HG02884 (cell line): ENCODE data around the gene G6PC3.
"Not testable (repeated sequence)": the region's sequence is repeated elsewhere in the genome, so short reads cannot be mapped to it uniquely, and the experiment has no call there.

Experiments used
- ATAC-seq: cut with Tn5 transposase; IDR thresholded peaks from one replicate; pipeline ENCODE4 v1.9.1; 2021; ENCODE audit warnings: mild to moderate bottlenecking, moderate library complexity; ENCODE audit not compliant: unreplicated experiment

The G6PC3 gene

DNA sequence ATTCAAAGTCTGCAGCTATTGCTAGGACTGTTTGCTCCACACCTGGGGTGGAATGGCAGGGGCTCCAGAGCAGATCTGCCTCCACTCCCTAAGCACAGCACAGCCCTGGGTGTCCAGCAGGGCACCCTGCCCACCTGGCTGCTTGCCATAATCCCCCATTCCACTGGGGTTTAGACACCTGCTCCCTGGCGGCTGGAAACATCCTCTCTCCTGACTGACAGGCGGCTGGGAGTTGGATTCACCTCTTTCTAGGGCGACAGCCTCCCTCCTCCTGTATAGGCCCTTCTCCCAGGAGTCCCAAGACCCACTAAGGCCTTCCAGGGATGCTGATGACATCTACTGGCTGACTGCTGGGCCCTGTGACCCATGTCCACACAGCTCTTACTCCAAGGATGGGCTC is 34.9 kb downstream of the G6PC3 start:
- no peak for ATAC-seq

DNA sequence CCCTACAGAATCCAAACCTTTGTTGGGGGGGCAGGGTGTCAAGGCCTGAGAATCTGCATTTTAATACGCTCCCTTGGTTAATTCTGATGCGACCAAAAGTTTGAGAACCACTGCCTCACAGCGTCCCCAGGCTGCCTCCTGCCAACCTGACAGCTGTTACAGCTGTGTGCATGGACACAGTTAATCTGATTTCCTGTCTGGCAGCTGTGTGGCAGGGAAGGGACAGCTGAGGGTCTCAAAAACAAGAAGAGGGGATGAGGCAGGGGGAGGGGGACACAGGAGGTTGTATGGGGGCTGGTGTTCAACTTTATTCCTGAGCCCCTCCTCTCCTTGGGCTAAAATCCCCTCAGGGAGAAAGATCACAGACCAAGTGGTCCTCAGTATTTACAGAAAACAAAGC is 35.4 kb downstream of the G6PC3 start:
- ATAC-seq: no peak

- ATAC-seq: no peak
Observed at GRCh38 chr17:44106801-44107200, 36.3 kb downstream of the G6PC3 start.

DNA sequence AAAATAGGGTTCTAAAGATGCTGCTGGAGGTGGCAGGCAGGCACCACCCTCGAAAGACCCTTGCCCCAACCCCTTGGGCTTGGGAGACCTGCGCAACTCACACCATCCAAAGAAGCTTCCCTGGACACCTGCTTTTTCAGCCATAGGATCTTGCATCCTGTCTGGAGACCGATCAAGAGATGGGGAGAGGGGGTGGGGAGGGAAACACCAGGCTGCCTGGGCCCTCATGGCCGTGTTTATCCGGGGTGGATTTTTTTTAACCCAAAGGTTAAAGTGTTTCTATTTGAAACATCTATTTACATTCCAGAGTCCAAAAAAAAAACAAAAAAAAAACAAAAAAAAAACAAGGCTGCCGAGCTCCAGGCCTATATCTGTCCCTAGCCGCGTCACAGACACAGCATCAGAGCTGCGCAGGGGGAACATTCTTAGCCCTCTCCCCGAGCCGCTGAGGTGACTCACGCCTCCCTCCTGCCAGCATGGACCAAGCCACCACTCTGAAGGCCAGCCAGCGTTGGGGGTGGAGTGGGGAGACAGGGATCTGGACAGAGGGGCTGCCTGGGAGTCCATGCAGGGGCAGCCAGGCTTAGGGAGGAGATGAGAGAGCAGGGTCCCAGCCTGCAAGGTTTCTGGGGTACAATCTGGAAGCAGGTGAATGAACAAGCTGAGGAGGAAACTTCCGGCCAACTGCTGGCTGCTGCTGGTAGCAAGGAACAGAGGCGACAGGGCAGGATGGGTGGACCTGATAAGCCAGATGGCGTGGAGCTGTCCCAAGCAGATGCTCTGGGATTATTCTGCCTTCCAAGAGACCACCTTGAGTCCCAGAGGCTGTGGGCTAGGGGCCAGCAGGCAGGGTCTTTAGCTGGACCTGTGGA is 38.1 kb downstream of the G6PC3 start:
- no peak for ATAC-seq

- ATAC-seq: no peak
Observed at GRCh38 chr17:44109312-44109630, 38.7 kb downstream of the G6PC3 start.

DNA sequence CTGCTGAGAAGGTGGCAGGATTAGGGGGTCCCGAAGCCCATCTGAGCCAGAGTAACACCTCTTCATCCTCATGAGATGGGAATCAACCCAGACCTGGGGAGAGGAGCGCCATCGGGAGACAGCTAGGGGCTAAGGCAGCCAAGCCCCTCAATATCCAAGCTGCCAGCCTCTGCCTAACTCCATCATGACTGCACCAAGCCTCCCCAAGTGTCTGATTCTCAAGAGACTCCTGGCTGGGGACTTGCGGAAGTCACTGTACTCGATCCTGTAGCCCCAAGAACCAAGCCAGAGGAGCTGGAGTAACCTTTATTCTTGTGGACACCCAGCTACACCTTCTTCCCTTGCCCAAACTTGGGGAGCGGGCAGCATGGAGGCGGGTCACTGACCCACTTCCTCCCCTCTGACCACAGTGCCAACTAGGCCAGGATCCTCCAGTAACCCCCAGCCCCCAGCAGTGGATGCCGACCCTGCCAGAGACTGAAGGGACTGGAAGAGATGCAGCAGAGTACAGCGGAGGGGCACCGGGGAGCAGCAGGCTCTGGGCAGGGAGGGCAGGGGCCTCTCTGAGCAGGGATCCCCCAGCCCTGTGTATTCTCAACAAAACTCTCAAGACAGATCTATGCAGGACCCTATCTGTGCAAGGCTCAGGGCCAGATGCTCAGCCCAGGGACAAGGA is 39.6 kb downstream of the G6PC3 start:
- no peak for ATAC-seq

DNA sequence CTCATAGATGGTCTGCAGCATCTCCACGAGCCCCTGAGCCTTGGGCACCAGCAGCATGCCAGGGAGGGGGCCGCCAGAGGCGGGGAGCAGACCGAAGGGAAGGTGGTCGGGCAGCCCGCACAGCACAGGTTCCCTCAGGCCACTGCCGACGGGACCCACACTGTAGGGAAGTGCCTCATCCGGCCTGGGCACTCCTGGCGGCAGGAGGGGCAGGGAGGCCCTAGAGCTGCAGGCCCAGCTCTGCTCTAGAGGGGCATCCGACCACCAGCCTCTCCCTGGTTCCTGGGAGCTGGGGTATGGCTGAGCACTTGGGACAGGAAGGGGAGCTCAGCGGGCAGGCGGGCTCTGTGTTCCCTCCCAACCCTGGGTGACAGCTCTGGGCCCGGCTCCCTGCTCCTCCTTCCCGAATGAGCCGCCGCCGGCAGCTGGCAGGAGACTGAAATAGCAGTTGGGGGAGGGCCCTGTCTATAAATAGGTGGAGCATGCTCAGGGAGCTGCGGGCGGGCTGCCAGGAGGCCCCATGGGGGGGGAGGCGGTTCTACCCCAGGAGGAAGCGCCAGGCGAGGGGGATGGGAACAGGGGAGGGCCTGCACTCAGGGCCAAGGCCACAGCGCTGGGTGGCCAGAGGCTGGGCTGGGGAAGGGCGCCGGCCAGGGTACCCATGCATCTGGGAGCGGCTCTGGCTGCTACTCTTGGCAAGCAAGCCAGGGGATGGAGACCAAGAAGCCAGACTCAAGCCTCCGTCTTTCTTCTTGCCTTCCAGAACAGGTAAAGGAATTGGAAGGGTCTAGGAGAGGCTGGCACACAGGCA is 40.5 kb downstream of the G6PC3 start:
- ATAC-seq: no peak

GRCh38 chr17:44111777-44112176 is 41.2 kb downstream of the G6PC3 start:
- ATAC-seq: no peak

DNA sequence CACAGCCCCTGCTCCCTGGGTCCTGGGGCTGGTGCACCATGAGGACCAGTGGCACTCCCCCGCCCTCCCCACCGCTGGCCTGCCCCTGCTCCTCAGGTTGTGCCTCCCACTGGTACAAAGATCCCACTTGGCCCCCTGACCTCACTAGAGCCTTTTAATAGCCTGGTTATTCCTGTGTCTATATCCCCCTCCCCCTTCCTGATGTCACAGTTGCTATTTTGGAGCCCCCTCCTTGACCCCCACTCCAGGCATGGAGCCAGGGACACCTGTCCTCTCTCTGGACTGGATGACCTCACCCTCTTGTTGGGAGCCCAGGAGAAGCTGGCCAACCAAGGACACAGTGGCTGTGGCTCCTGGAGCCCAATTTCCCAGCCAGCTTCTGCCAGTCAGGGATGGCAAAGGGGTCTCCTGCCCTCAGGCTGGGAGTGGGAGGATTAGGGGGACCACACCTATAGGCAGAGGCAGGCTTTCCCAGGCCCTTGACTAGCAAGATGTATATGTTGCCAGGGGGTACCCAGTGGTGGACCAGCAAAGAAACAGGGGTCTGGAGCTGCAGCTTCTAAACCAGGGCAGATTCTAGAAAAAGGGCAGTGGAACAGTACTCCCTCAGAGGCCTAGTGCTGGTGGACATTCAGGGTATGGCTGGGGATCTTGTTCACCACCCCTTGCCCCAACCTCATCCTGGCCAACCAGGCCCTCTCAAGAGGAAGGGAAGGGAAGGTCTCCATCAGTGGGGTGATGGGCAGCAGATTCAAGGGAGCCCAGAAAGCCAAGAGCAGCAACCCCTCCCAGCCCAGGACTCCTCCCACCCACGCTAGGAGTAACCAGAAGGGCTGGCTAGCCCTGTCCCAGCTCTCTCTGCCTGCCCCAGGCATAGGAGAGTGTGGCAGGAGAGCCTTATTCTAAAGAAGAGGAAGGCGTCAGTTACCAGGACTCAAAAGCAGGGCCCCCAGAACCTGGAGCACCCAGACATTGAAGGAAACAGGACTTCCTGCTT is 42.0 kb downstream of the G6PC3 start:
- no peak for ATAC-seq

GRCh38 chr17:44113382-44113781 is 42.8 kb downstream of the G6PC3 start:
- ATAC-seq: no peak

DNA sequence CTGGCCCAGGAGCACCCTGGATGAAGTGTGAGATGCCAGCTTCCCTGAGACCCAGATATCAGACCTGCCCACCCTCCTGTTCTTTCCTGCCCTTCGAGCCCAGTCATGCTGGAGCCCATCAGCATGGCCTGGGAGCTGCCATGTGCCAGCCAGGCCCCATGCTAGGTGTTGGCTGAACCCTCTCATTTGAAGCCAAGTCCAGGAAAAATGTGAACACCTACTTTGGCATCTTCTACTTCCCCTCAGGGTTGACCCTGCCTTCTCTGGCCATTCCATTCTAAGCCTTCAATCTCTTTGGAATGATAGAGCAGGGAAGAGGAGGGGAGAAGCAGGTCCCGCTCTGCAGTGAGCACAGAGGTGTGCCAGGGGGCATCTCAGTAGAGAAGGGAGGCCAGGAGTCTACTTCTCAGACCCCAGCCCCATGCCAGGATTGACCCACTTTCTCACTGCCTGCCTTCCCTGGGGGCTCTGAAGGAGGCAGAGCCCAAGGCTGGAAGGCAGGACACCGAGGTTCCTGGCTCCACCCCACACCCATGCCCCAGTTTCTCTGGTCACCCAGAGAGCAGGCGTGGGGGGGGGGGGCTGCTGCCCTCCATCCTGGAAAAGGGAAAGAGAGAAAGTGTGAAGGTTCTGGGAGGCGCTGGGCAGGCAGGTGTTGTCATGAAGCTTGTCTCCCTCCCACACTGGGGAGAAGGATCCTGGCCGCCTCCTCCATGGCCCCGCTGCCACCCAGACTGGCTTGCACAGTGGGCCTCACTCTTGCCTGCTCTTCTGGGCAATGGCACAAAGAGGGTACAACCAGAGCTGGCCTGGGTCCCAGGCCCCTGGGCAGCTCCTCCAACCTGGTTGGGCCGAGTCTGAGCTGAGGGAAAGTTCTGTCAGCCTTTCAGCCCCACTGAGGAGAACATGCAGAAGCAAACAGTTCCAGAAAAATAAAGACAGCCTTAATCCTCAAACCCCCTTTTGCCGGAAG is 43.6 kb downstream of the G6PC3 start:
- no peak for ATAC-seq

- no peak for ATAC-seq
Observed at GRCh38 chr17:44115585-44116415, 45.3 kb downstream of the G6PC3 start.

DNA sequence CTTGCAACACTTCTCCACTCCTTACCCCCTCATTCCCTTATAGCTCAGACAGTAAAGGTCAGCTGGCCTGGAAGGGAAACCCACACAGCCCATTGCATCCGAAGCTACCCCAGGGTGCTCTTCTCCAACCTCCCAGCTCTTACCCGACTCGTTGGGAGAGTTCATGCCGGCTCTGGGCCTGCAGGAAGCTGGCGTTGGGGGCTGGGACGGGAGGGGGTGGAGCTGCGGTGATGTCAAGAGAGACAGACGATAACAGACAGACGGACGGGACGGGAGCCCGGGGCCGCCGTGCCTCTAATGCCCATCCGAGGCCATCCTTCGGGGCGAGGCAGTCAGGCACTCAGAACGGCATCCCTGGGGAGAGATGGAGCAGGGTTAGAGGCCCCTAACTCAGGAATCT is 46.8 kb downstream of the G6PC3 start:
- no peak for ATAC-seq

GRCh38 chr17:44118427-44119050 is 48.0 kb downstream of the G6PC3 start:
- no peak for ATAC-seq

DNA sequence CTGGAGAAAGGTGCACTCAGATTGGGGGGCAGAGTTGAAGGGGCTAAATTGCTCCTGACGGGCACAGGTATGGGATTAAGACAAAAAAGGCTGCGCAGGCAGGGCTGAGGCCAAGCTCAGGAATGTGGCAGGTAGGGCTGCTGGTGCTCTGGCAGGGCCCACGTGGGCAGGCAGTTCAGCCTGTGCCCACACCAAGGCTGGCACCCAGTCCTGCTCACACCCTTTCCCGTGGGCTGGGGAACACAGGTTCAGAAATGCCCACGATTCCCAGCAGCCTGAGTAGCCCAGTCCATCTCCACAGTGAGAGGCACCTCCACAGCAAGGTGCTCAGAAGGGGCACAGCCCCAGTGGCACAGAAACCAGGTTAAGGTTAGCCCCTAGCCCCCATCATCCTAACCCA is 48.5 kb downstream of the G6PC3 start:
- ATAC-seq: no peak

GRCh38 chr17:44119798-44120197 is 49.3 kb downstream of the G6PC3 start:
- no peak for ATAC-seq

DNA sequence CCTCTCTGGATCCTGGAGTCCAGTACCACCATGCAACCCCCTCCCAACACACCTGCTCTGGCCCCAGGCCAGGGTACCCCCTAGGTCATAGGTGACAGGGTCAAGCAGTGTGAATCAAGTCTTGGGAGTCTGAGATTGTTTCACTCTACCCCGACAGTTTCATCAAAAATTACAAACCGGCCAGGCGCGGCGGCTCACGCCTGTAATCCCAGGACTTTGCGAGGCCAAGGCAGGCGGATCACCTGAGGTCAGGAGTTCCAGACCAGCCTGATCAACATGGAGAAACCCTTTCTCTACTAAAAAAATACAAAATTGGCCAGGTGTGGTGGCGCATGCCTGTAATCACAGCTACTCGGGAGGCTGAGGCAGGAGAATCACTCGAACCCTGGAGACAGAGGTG is 49.7 kb downstream of the G6PC3 start:
- not testable (repeated sequence) for ATAC-seq
